H1 (cell line): ENCODE data around the gene TCF4. TPM values are rescaled to one million over a fixed set of nuclear protein-coding genes. Genes with fewer than 3 reads are reported as not detected.

Source experiments
- CTCF ChIA-PET: fragments of 300-600 bp; sonication (Branson Sonifier 250); formaldehyde crosslinking; loops from one replicate; lab custom pipeline; 2021; ENCODE audit not compliant: partially characterized antibody; lab: Charles Lee
- POLR2A ChIA-PET: fragments of 300-600 bp; sonication (Branson Sonifier 250); formaldehyde crosslinking; loops from one replicate; lab custom pipeline; 2021; ENCODE audit warnings: inconsistent platforms; ENCODE audit not compliant: partially characterized antibody; lab: Charles Lee
- DNase-seq, 2 experiments: peaks; one replicate each; pipeline versions ENCODE4 v3.0.0 to v3.0.0-alpha.2; 2010 to 2022; ENCODE audit warnings: low spot score in 2 of 2, low read depth in 1 of 2, mixed read lengths in 1 of 2
- FAIRE-seq: peaks from 2 replicates; lab custom pipeline; 2011; peaks lifted over from hg19 to GRCh38; lab: Jason Lieb, UNC
- H2AFZ ChIP-seq: 2 replicates; pipeline ENCODE4 v1.8.1; 2012; ENCODE audit warnings: low read length, inconsistent platforms
- H2AK5ac ChIP-seq: 2 replicates; pipeline ENCODE4 v1.6.1; 2013; ENCODE audit warnings: low read depth, low read length
- H2BK120ac ChIP-seq: replicated peaks from 2 replicates; pipeline ENCODE3; 2013; ENCODE audit warnings: low read depth, low read length, inconsistent platforms
- H2BK12ac ChIP-seq: 2 replicates; pipeline ENCODE4 v1.6.1; 2013; ENCODE audit warnings: low read depth, low read length
- H2BK15ac ChIP-seq: 2 replicates; pipeline ENCODE4 v1.6.1; 2013; ENCODE audit warnings: low read length
- H2BK20ac ChIP-seq: 2 replicates; pipeline ENCODE4 v1.6.1; 2013; ENCODE audit warnings: low read length
- H2BK5ac ChIP-seq: 2 replicates; pipeline ENCODE4 v1.6.1; 2013; ENCODE audit warnings: low read depth, low read length
- H3K14ac ChIP-seq: 2 replicates; pipeline ENCODE4 v1.6.1; 2013; ENCODE audit warnings: inconsistent platforms; ENCODE audit not compliant: insufficient read length
- H3K18ac ChIP-seq: 2 replicates; pipeline ENCODE4 v1.6.1; 2013; ENCODE audit warnings: low read length; ENCODE audit errors: extremely low read depth
- H3K23ac ChIP-seq: 2 replicates; pipeline ENCODE4 v1.6.1; 2013; ENCODE audit warnings: inconsistent platforms; ENCODE audit not compliant: insufficient read length
- H3K23me2 ChIP-seq: 2 replicates; pipeline ENCODE4 v1.6.1; 2013; ENCODE audit warnings: low read depth, low read length
- H3K27ac ChIP-seq: 2 replicates; pipeline ENCODE4 v1.6.1; 2011; ENCODE audit warnings: low read depth, low read length, inconsistent platforms
- H3K27me3 ChIP-seq, 4 experiments: replicated peaks in 1 of 4; 1 replicate in 1 of 4; 2 replicates in 3 of 4; pipeline versions ENCODE4 v1.6.1 to v1.8.1; 2011 to 2013; ENCODE audit warnings: low read length in 3 of 4, mild to moderate bottlenecking in 3 of 4, inconsistent platforms in 2 of 4, mixed read lengths in 2 of 4, moderate library complexity in 1 of 4; ENCODE audit not compliant: control insufficient read depth in 3 of 4, insufficient read depth in 3 of 4; ENCODE audit errors: extremely low read depth in 1 of 4
- H3K36me3 ChIP-seq, 4 experiments: 2 replicates each; pipeline versions ENCODE4 v1.6.1 to v1.8.1; 2011 to 2013; ENCODE audit warnings: mild to moderate bottlenecking in 4 of 4, low read length in 3 of 4, moderate library complexity in 2 of 4, control low read depth in 1 of 4, inconsistent platforms in 1 of 4; ENCODE audit not compliant: insufficient read depth in 4 of 4, control insufficient read depth in 2 of 4
- H3K4ac ChIP-seq: replicated peaks from 2 replicates; pipeline ENCODE3; 2013; ENCODE audit warnings: low read length, low read depth, mixed read lengths, inconsistent platforms; ENCODE audit not compliant: insufficient read length
- H3K4me1 ChIP-seq, 4 experiments: replicated peaks in 1 of 4; 1 replicate in 1 of 4; 2 replicates in 3 of 4; pipeline versions ENCODE4 v1.6.1 to v1.8.1; 2011 to 2013; ENCODE audit warnings: low read length in 3 of 4, inconsistent platforms in 2 of 4, mixed read lengths in 1 of 4; ENCODE audit not compliant: insufficient read depth in 4 of 4, control insufficient read depth in 3 of 4
- H3K4me2 ChIP-seq, 2 experiments: 2 replicates each; pipeline versions ENCODE4 v1.6.1 to v1.8.1; 2011 to 2013; ENCODE audit warnings: low read depth in 2 of 2, low read length in 2 of 2, control low read depth in 1 of 2, inconsistent platforms in 1 of 2, mild to moderate bottlenecking in 1 of 2; ENCODE audit not compliant: insufficient read depth in 1 of 2
- H3K4me3 ChIP-seq, 4 experiments: fragments of 200-600, 300-600 bp in 1 of 4; sonication (generic), shearing (Covaris generic), sonication (Bioruptor Twin) in 1 of 4; 2 replicates each; pipeline versions ENCODE4 v1.5.1 to v1.8.1; 2011 to 2016; ENCODE audit warnings: low read length in 4 of 4, low read depth in 3 of 4, control low read depth in 2 of 4, inconsistent platforms in 2 of 4, mild to moderate bottlenecking in 2 of 4, mixed read lengths in 1 of 4, moderate library complexity in 1 of 4; ENCODE audit not compliant: insufficient read depth in 2 of 4; ENCODE audit errors: extremely low read depth in 1 of 4
- H3K56ac ChIP-seq: replicated peaks from 2 replicates; pipeline ENCODE3; 2013; ENCODE audit warnings: low read depth, mild to moderate bottlenecking, mixed read lengths, low read length, inconsistent platforms; ENCODE audit not compliant: insufficient read length
- H3K79me1 ChIP-seq: 2 replicates; pipeline ENCODE4 v1.6.1; 2013; ENCODE audit warnings: low read depth, low read length, control low read depth
- H3K79me2 ChIP-seq, 2 experiments: 2 replicates each; pipeline versions ENCODE4 v1.6.1 to v1.8.1; 2012 to 2013; ENCODE audit warnings: low read length in 2 of 2, mild to moderate bottlenecking in 2 of 2, inconsistent platforms in 1 of 2; ENCODE audit not compliant: insufficient read depth in 2 of 2, control insufficient read depth in 1 of 2
- H3K9ac ChIP-seq, 4 experiments: replicated peaks in 1 of 4; 1 replicate in 1 of 4; 2 replicates in 3 of 4; pipeline versions ENCODE4 v1.6.1 to v1.8.1; 2011 to 2013; ENCODE audit warnings: low read depth in 3 of 4, low read length in 3 of 4, control low read depth in 2 of 4, mild to moderate bottlenecking in 2 of 4, moderate library complexity in 2 of 4, inconsistent platforms in 1 of 4; ENCODE audit errors: extremely low read depth in 1 of 4
- H3K9me3 ChIP-seq, 2 experiments: 2 replicates each; pipeline versions ENCODE4 v1.6.1 to v1.8.1; 2012 to 2013; ENCODE audit warnings: mild to moderate bottlenecking in 2 of 2, moderate library complexity in 2 of 2, control low read depth in 1 of 2, inconsistent platforms in 1 of 2, low read depth in 1 of 2, low read length in 1 of 2, mixed read lengths in 1 of 2; ENCODE audit not compliant: insufficient read depth in 2 of 2
- H4K20me1 ChIP-seq, 2 experiments: replicated peaks in 1 of 2; 2 replicates each; pipeline versions ENCODE3 to v1.8.1; 2011 to 2013; ENCODE audit warnings: inconsistent platforms in 2 of 2, low read length in 2 of 2, mild to moderate bottlenecking in 1 of 2; ENCODE audit not compliant: insufficient read depth in 2 of 2, control insufficient read depth in 1 of 2
- H4K5ac ChIP-seq: 2 replicates; pipeline ENCODE4 v1.6.1; 2013; ENCODE audit warnings: low read length, low read depth, mixed read lengths, inconsistent platforms; ENCODE audit not compliant: insufficient read length
- H4K8ac ChIP-seq: 2 replicates; pipeline ENCODE4 v1.8.0; 2013; ENCODE audit warnings: mild to moderate bottlenecking, moderate library complexity, low read length, inconsistent platforms; ENCODE audit not compliant: insufficient read depth; ENCODE audit errors: extremely low read depth
- H4K91ac ChIP-seq: replicated peaks from 2 replicates; pipeline ENCODE3; 2013; ENCODE audit warnings: low read length, mixed read lengths, inconsistent platforms; ENCODE audit not compliant: insufficient read length
- BRCA1 ChIP-seq: IDR thresholded peaks from 2 replicates; pipeline ENCODE4 v1.6.1; 2012; ENCODE audit warnings: low read depth, low read length, improper control_type of control experiment
- CBX8 ChIP-seq: fragments of 300-800, 300-1000 bp; sonication (generic); IDR thresholded peaks from 2 replicates; pipeline ENCODE4 v1.7.1; 2016; ENCODE audit warnings: low read depth, low read length, borderline replicate concordance
- CHD1 ChIP-seq: IDR thresholded peaks from 2 replicates; pipeline ENCODE4 v1.6.1; 2012; ENCODE audit warnings: low read depth, low read length, improper control_type of control experiment
- GABPA ChIP-seq: IDR thresholded peaks from 2 replicates; pipeline ENCODE4 v1.6.1; 2011; ENCODE audit warnings: mild to moderate bottlenecking, low read length, moderate library complexity, borderline replicate concordance; ENCODE audit not compliant: insufficient read depth
- JUN ChIP-seq: IDR thresholded peaks from 2 replicates; pipeline ENCODE4 v1.6.1; 2011; ENCODE audit warnings: low read depth, mild to moderate bottlenecking, improper control_type of control experiment, low read length
- KDM4A ChIP-seq: IDR thresholded peaks from one replicate; pipeline ENCODE4 v1.7.1; 2012; ENCODE audit warnings: low read depth, mild to moderate bottlenecking, moderate library complexity, low read length, inconsistent platforms; ENCODE audit not compliant: severe bottlenecking
- SIX5 ChIP-seq: IDR thresholded peaks from 2 replicates; pipeline ENCODE4 v1.6.1; 2011; ENCODE audit warnings: mild to moderate bottlenecking, low read depth, low read length
- SRF ChIP-seq: IDR thresholded peaks from 2 replicates; pipeline ENCODE4 v1.6.1; 2011; ENCODE audit warnings: mild to moderate bottlenecking, low read depth, low read length, moderate library complexity
- SUZ12 ChIP-seq: fragments of 200-600 bp; sonication (generic); IDR thresholded peaks from 2 replicates; pipeline ENCODE4 v1.6.1; 2012; ENCODE audit warnings: mild to moderate bottlenecking, inconsistent platforms, low read length, moderate library complexity, mixed read lengths
- TCF12 ChIP-seq: IDR thresholded peaks from 2 replicates; pipeline ENCODE4 v1.6.1; 2011; ENCODE audit warnings: low read depth, mild to moderate bottlenecking, low read length
- WGBS, 2 experiments: shearing (Covaris generic) in 1 of 2; methylation state at CpG; one replicate each; pipeline versions ENCODE4 v1.1.6 to v1.1.7; 2013 to 2015; ENCODE audit warnings: low lambda C conversion rate in 2 of 2, mixed read lengths in 2 of 2, inconsistent platforms in 1 of 2, low coverage in 1 of 2, missing lambda C conversion rate in 1 of 2; ENCODE audit not compliant: insufficient replicate concordance in 2 of 2, insufficient coverage in 1 of 2, insufficient read length in 1 of 2; ENCODE audit errors: extremely low coverage in 1 of 2, missing lambda C conversion rate in 1 of 2; 5-methylcytosine and 5-hydroxymethylcytosine counted together
- polyA plus RNA-seq, 7 experiments: library from polyadenylated mRNA; depleted of rRNA in 3 of 7; stranded (reverse) in 5 of 7; unstranded in 2 of 7; fragments of >200 nt in 5 of 7; fragments of 200-250 nt in 2 of 7; gene quantifications; 1 replicate in 5 of 7; 2 replicates in 1 of 7; 4 replicates in 1 of 7; pipeline versions ENCODE4 v1.2.1 to v1.2.3, GENCODE V29; 2011 to 2013; ENCODE audit warnings: missing spikeins in 2 of 7, mixed read lengths in 2 of 7
- total RNA-seq: library from RNA; stranded (reverse); fragmentation: NEBNext Ultra II Directional; extraction: Animal tissue kit (Norgen Biotek cat#: 25700); gene quantifications from 2 replicates; pipeline ENCODE4 v1.2.1, GENCODE V29; 2021

TCF4 gene
- total and polyA plus RNA-seq, 2 of the 8 experiments (the other 6 are each of a cell fraction or from before 2014, with no cell fraction given) = 59.3 to 118 TPM

DNA sequence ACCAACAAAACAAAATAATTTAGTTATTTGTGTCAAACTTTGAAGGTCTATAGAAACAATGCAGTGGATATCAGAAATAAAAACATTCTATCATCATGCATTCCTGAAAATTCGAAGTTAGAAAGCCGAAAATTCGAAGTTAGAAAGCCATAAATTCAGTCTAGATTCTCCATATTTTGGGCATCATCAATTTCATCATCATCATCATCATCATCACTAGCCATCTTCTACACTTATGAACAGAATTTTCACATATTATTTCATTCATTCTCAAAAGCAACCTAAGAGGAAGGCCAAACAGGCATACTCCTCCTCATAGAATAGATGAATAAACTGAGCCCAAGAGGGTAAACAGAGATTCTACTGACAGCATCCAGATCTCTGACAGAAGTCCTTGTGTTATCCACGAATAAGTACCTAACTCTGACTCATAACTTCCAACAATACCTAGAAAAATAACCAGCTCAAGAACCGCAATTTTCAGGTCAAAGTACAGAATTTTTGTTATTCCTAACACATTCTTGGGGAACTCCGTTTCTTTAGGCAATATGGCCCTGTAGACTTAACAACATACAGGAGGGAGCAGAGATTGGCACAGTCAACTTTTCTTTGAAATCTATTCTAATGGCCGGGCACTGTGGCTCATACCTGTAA lies 84.7 kb downstream of the TCF4 start:
- Histone ChIP-seq H3K23me2 (no peaks in the 10 kb centered on the region; the same call in 1 of the 2 replicates), H3K9ac (no peak overlapping the region), H3K9me3 (no peaks in the 10 kb centered on the region), H2BK12ac (no peak overlapping the region), H3K4me1 (peaks cover 0 to 22% (median 12%) of the 10 kb centered on the region in 4 experiments; a peak in 3 of 7 replicates), H4K8ac (no peak overlapping the region), H2BK15ac (no peak overlapping the region), H3K79me2 (peaks cover 3 to 88% of the 10 kb centered on the region in 2 experiments; a peak in 3 of 4 replicates), H2AFZ (no peak overlapping the region), H3K36me3 (no peaks in the 10 kb centered on the region; a peak in 1 of 8 replicates), H2AK5ac (no peak overlapping the region), H2BK5ac (no peak overlapping the region), H3K27ac (no peak overlapping the region), H4K91ac (no peak overlapping the region), H3K56ac (no peak overlapping the region), H3K4me2 (no peak overlapping the region), H2BK20ac (no peak overlapping the region), H3K4ac (no peak overlapping the region), H3K27me3 (no peaks in the 10 kb centered on the region), H3K18ac (no peak overlapping the region), H3K4me3 (no peak overlapping the region), H3K79me1 (0 out of 2 replicates have a peak, but pooled peaks cover 3% of the 10 kb centered on the region), H2BK120ac (no peak overlapping the region), H3K23ac (no peak overlapping the region), H4K5ac (no peak overlapping the region), H3K14ac (no peak overlapping the region), H4K20me1 (peaks cover 0 to 3% of the 10 kb centered on the region in 2 experiments)
- ChIA-PET CTCF (interaction anchor here (0.6 to 1.3 kb wide), 2 partner anchors 18 to 76 kb away, joined by 3 to 4 read pairs; no protein-coding TSS in a partner anchor), POLR2A (interaction anchor here (1.1 to 1.8 kb wide), 3 partner anchors 10 to 21 kb away, joined by 3 to 6 read pairs (median 4); no protein-coding TSS in a partner anchor)
- DNase-seq (no peak), FAIRE-seq (no peak)
- 84% methylated on average over 7 of the region's 7 CpGs; no CpG with 5 or more reads in 1 of the 2 experiments for WGBS, 2 experiments
- TF ChIP-seq CBX8 (no peak), GABPA (no peak), BRCA1 (no peak), CHD1 (no peak), JUN (no peak), KDM4A (no peak), SUZ12 (no peak), TCF12 (no peak), SIX5 (no peak), SRF (no peak)
